ENCODE data around the gene FANCI.

FANCI gene

GRCh38 chr15:89346516-89347231 is 102.9 kb downstream of the FANCI start:
- H3K36me3 ChIP-seq (ENCODE audit: control insufficient read depth, insufficient read depth, low read length): no peaks in the 10 kb centered on the region
- H3K27ac ChIP-seq (ENCODE audit: low read depth, low read length): no peak overlapping the region
- H3K9me3 ChIP-seq (ENCODE audit: control insufficient read depth, insufficient read depth, low read length): no peaks in the 10 kb centered on the region
- H3K9ac ChIP-seq (ENCODE audit: low read depth, low read length): no peak overlapping the region
- H3K27me3 ChIP-seq (ENCODE audit: control insufficient read depth, insufficient read depth, low read length): no peaks in the 10 kb centered on the region
- no peak overlapping the region for H3K4me3 ChIP-seq (ENCODE audit: low read depth, low read length)
- H3K4me1 ChIP-seq (ENCODE audit: control insufficient read depth, insufficient read depth, low read length): peaks cover 5% of the 10 kb centered on the region; the same call in 1 of the 2 replicates

DNA sequence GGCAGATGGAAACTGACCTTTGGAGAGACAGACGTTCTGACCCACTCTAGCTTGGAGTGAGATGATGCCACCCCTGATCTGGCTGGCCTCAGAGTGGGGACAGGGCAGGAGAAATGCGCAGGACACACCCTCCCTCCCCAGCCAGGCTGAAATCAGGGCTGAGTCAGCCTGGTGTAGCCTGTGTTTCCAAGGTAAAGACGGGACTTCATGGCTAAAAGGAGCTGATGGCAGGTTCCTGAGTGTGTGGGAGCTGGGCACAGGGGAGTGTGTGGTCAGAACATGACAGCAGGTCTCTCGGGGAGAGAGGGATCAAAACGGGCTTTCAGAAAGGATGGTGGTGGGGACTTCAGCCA is 105.4 kb downstream of the FANCI start:
- no peaks in the 10 kb centered on the region for H3K36me3 ChIP-seq (ENCODE audit: control insufficient read depth, insufficient read depth, low read length)
- no peak overlapping the region for H3K9ac ChIP-seq (ENCODE audit: low read depth, low read length)
- H3K27ac ChIP-seq (ENCODE audit: low read depth, low read length): no peak overlapping the region
- no peaks in the 10 kb centered on the region for H3K9me3 ChIP-seq (ENCODE audit: control insufficient read depth, insufficient read depth, low read length)
- H3K27me3 ChIP-seq (ENCODE audit: control insufficient read depth, insufficient read depth, low read length): peaks cover 9% of the 10 kb centered on the region
- H3K4me3 ChIP-seq (ENCODE audit: low read depth, low read length): no peak overlapping the region
- peaks cover 5% of the 10 kb centered on the region; the same call in 1 of the 2 replicates for H3K4me1 ChIP-seq (ENCODE audit: control insufficient read depth, insufficient read depth, low read length)

- H3K27me3 ChIP-seq (ENCODE audit: control insufficient read depth, insufficient read depth, low read length): peaks cover 38% of the 10 kb centered on the region
- no peak overlapping the region for H3K27ac ChIP-seq (ENCODE audit: low read depth, low read length)
- H3K9ac ChIP-seq (ENCODE audit: low read depth, low read length): no peak overlapping the region
Observed at GRCh38 chr15:89352476-89352875, 108.7 kb downstream of the FANCI start.

DNA sequence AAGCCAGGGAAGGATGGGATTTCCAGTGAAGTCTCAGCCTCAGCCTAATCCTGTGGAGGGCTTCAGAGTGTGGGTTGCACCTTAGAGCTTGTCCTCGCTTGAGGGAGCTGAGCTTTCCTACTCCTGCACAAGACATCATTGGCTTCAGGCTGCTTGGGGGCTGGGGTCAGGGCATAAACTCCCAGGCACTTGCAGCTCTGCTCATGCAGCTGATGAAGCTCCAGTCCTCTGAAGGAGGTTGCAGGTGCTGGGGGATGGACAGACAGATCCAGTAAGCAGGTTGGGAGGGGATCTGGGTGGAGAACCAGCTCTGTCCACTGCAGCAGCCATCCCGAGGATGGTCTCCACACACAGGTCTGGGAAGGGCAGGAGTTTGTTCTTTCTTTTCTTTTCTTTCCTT is 110.2 kb downstream of the FANCI start:
- 0 out of 2 replicates have a peak, but pooled peaks cover 2% of the 10 kb centered on the region for H3K4me1 ChIP-seq (ENCODE audit: control insufficient read depth, insufficient read depth, low read length)
- no peak overlapping the region for H3K4me3 ChIP-seq (ENCODE audit: low read depth, low read length)
- H3K27me3 ChIP-seq (ENCODE audit: control insufficient read depth, insufficient read depth, low read length): peaks cover 54% of the 10 kb centered on the region
- no peak overlapping the region for H3K9ac ChIP-seq (ENCODE audit: low read depth, low read length)
- no peaks in the 10 kb centered on the region for H3K36me3 ChIP-seq (ENCODE audit: control insufficient read depth, insufficient read depth, low read length)
- no peak overlapping the region for H3K27ac ChIP-seq (ENCODE audit: low read depth, low read length)
- no peaks in the 10 kb centered on the region for H3K9me3 ChIP-seq (ENCODE audit: control insufficient read depth, insufficient read depth, low read length)

More at GRCh38 chr15:89352476-89352875, 108.7 kb downstream of the FANCI start:
- 0 out of 2 replicates have a peak, but pooled peaks cover 2% of the 10 kb centered on the region for H3K4me1 ChIP-seq (ENCODE audit: control insufficient read depth, insufficient read depth, low read length)
- H3K36me3 ChIP-seq (ENCODE audit: control insufficient read depth, insufficient read depth, low read length): no peaks in the 10 kb centered on the region
- H3K4me3 ChIP-seq (ENCODE audit: low read depth, low read length): no peak overlapping the region
- no peaks in the 10 kb centered on the region for H3K9me3 ChIP-seq (ENCODE audit: control insufficient read depth, insufficient read depth, low read length)

- no peak overlapping the region for H3K27ac ChIP-seq (ENCODE audit: low read depth, low read length)
- H3K9me3 ChIP-seq (ENCODE audit: control insufficient read depth, insufficient read depth, low read length): no peaks in the 10 kb centered on the region
- H3K36me3 ChIP-seq (ENCODE audit: control insufficient read depth, insufficient read depth, low read length): no peaks in the 10 kb centered on the region
- H3K4me1 ChIP-seq (ENCODE audit: control insufficient read depth, insufficient read depth, low read length): peaks cover 17% of the 10 kb centered on the region
- no peak overlapping the region for H3K9ac ChIP-seq (ENCODE audit: low read depth, low read length)
- no peak overlapping the region for H3K4me3 ChIP-seq (ENCODE audit: low read depth, low read length)
- H3K27me3 ChIP-seq (ENCODE audit: control insufficient read depth, insufficient read depth, low read length): peaks cover 81% of the 10 kb centered on the region
Observed at GRCh38 chr15:89356634-89357298, 113.0 kb downstream of the FANCI start.

DNA sequence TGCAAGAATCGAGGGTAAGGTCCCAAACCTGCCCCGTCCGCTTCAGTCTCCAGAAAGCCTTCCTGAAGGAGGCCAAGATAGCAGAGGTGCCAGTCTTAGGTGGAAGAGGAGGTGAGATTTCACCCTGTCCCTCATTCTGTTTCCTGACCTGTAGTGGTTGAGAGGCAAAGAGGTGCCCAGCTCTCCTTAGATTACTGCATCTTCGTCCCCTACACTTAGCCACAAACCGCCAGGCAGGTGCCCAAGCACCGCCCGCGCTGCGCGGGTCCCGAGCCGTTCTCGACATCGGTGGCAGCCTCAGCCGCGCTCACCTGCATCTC is 114.6 kb downstream of the FANCI start:
- no peak overlapping the region for H3K27ac ChIP-seq (ENCODE audit: low read depth, low read length)
- no peak overlapping the region; the same call in 1 of the 2 replicates for H3K4me3 ChIP-seq (ENCODE audit: low read depth, low read length)
- H3K36me3 ChIP-seq (ENCODE audit: control insufficient read depth, insufficient read depth, low read length): no peaks in the 10 kb centered on the region
- peaks cover 17% of the 10 kb centered on the region for H3K4me1 ChIP-seq (ENCODE audit: control insufficient read depth, insufficient read depth, low read length)
- no peak overlapping the region for H3K9ac ChIP-seq (ENCODE audit: low read depth, low read length)
- no peaks in the 10 kb centered on the region for H3K9me3 ChIP-seq (ENCODE audit: control insufficient read depth, insufficient read depth, low read length)
- H3K27me3 ChIP-seq (ENCODE audit: control insufficient read depth, insufficient read depth, low read length): peaks cover 94% of the 10 kb centered on the region

DNA sequence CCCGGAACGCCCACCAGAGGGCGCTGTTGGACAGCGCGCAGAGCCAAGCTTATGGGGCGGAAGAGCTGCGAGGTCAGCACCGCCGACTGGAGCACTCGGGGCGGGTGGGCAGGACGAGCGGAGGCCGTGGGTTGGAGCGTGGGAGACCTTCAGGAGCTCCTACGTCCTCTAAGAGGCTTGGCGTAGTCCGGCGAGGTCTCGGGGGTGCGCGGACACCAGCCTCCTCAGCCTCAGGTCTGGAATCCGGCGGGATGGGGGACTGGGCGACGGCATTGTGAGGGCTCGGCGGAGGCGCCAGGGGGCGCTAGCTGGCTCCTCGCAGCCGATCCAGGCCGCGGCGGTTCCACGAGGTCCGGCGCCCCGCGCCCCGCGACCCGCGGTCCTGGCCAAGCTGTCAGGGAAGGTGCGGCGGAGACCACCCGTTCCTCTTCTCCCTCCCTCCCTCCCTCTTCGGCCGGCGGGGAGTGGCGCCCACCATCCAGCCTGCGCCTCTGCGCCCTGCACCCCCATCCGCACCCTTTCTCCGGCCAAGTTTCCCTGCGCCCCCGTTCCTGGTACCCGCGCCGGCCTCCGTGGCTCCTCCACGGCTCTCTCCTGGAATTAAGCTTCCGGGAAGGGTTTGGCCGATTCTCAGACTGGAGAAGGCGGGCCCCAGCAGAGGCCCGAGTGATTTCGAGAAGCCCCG is 115.1 kb downstream of the FANCI start:
- no peak overlapping the region for H3K9ac ChIP-seq (ENCODE audit: low read depth, low read length)
- peaks cover 96% of the 10 kb centered on the region for H3K27me3 ChIP-seq (ENCODE audit: control insufficient read depth, insufficient read depth, low read length)
- H3K9me3 ChIP-seq (ENCODE audit: control insufficient read depth, insufficient read depth, low read length): no peaks in the 10 kb centered on the region
- peak overlapping the region; percentile 58 for H3K4me3 ChIP-seq (ENCODE audit: low read depth, low read length)
- no peak overlapping the region for H3K27ac ChIP-seq (ENCODE audit: low read depth, low read length)
- H3K4me1 ChIP-seq (ENCODE audit: control insufficient read depth, insufficient read depth, low read length): peaks cover 17% of the 10 kb centered on the region
- no peaks in the 10 kb centered on the region for H3K36me3 ChIP-seq (ENCODE audit: control insufficient read depth, insufficient read depth, low read length)

DNA sequence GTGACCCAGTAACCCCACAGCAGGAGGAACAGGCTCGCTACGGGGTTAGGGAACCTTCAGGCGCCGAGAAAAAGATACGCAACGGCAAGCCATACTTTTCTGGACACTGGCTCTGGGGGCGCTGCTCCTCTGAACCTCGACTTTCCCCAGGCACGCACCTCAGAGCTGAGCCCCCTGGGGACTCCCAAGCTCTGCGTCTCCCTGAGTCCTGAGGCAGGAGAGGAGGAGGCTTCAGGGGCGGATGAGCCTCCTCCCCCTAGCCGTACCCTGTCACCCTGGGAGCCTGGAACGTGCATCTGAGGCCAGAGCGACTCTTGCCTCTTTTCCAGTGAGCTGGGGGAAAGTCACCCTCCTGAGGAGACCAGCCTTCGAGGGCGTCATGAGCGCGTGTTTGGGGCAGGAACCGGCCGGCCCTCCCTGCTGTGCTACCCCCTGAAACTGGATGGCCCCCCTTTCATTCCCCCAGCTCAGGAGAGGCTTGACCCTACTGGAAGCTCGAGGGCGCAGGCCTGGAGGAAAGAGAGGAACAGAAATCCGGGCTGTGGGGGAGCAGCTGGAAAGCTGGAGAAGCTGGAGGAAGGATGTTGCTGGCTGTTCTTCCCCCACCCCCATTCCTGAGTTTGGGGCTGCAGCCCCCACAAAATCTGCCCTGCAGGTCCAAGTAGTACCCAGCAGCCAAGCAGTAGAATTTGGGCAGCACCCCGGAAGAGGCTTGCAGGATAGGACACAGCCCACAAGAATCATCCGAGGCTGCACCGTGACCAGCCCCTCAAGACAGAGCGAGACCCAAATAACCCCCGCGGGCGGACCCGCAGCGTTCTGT is 115.9 kb downstream of the FANCI start:
- H3K4me1 ChIP-seq (ENCODE audit: control insufficient read depth, insufficient read depth, low read length): peaks cover 17% of the 10 kb centered on the region
- no peak overlapping the region for H3K9ac ChIP-seq (ENCODE audit: low read depth, low read length)
- H3K36me3 ChIP-seq (ENCODE audit: control insufficient read depth, insufficient read depth, low read length): no peaks in the 10 kb centered on the region
- H3K27ac ChIP-seq (ENCODE audit: low read depth, low read length): no peak overlapping the region
- H3K9me3 ChIP-seq (ENCODE audit: control insufficient read depth, insufficient read depth, low read length): no peaks in the 10 kb centered on the region
- peaks cover 98% of the 10 kb centered on the region for H3K27me3 ChIP-seq (ENCODE audit: control insufficient read depth, insufficient read depth, low read length)
- H3K4me3 ChIP-seq (ENCODE audit: low read depth, low read length): no peak overlapping the region

DNA sequence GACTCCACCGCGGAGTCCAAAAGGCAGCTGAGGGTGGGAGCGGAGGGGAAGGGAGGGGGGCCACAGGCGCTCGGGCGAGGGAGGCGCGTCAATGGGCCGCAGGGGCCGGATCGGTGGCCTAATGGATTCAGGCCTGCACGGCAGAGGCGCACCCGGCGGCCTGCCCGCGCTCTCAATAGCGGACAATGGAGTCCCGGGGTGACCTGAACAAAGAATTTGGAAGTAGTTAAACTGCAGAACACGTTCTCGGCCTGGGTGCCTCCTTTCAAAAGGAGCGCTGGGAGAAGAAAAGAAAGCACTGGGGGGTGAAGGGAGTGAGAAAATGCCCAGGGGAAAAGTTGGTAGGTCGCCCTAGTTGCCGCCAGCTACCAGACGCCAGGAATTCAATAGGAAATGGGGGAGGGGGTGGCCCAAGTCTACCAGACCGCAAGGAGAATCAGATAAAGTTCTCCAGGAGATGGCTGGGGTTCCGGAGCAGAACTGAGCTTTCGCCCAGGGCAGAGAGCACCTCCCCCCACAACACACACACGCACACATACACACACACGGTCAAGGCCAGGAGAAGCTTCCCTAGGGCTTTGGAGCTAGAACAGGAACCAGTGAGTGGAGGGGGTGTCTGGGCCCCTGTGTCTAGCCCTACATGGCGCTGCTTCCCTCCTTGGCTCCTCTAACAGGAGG is 116.7 kb downstream of the FANCI start:
- Histone ChIP-seq H3K36me3 (ENCODE audit: control insufficient read depth, insufficient read depth, low read length) (no peaks in the 10 kb centered on the region), H3K9me3 (ENCODE audit: control insufficient read depth, insufficient read depth, low read length) (no peaks in the 10 kb centered on the region), H3K27me3 (ENCODE audit: control insufficient read depth, insufficient read depth, low read length) (peaks cover 100% of the 10 kb centered on the region), H3K4me1 (ENCODE audit: control insufficient read depth, insufficient read depth, low read length) (peaks cover 17% of the 10 kb centered on the region), H3K4me3 (ENCODE audit: low read depth, low read length) (0 out of 2 replicates have a peak overlapping the region, but pooled peaks have one; percentile 9), H3K27ac (ENCODE audit: low read depth, low read length) (no peak overlapping the region), H3K9ac (ENCODE audit: low read depth, low read length) (no peak overlapping the region)

DNA sequence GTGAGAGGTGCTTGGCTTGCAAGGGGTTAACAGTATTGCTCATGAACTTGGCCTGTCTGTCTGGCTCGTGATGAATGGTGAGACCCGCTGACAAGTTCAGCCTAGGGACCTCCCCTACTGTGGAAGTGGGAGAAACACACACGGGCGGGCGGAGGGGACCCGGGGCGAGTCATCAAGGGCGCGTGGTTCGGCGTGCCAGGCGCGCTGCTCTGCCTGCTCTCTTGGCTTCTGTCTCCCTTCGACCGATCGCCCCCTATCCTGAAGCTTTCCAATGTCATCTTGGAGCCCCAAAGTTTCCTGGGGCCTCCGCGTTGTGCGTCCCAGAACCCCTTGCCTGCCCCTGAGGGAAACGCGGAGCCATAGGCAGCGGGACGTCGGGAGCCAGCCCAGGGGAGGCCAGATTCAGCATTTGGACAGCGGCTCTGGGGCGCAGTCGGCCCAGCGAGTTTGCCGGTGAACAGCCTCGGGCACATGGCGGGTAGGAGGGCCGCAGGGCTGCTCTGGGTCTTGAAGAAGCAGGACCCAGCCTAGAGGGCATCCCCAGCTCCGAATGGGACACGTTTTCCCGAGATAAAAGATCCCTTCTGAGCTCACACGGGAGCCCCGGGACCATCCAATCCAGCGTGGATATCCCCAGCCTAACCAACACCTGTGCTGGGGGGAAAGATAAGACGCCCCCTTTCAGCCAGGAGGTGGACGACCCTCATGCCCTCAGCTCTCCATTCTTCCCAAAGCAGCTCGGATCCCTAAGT is 117.8 kb downstream of the FANCI start:
- no peak overlapping the region for H3K27ac ChIP-seq (ENCODE audit: low read depth, low read length)
- H3K9ac ChIP-seq (ENCODE audit: low read depth, low read length): no peak overlapping the region
- H3K27me3 ChIP-seq (ENCODE audit: control insufficient read depth, insufficient read depth, low read length): peaks cover 100% of the 10 kb centered on the region
- H3K4me3 ChIP-seq (ENCODE audit: low read depth, low read length): no peak overlapping the region
- peaks cover 14% of the 10 kb centered on the region for H3K4me1 ChIP-seq (ENCODE audit: control insufficient read depth, insufficient read depth, low read length)
- H3K9me3 ChIP-seq (ENCODE audit: control insufficient read depth, insufficient read depth, low read length): no peaks in the 10 kb centered on the region
- no peaks in the 10 kb centered on the region for H3K36me3 ChIP-seq (ENCODE audit: control insufficient read depth, insufficient read depth, low read length)
